T-helper 2 cell treated with Interferon-gamma antibody and Interleukin-4, amounts not matched to agents 100 ng/mL and 5 ng/mL, for 36 hours (primary cell): ENCODE results near the gene LATS2. TPM values are rescaled to one million over a fixed set of nuclear protein-coding genes. Genes with fewer than 3 reads are reported as not detected.
"Not testable (repeated sequence)": the region's sequence is repeated elsewhere in the genome, so short reads cannot be mapped to it uniquely, and the experiment has no call there.

ENCODE experiments used
- intact Hi-C: fragments of 100-400 bp; cut with micrococcal nuclease; formaldehyde crosslinking; loops from one replicate; pipeline ENCODE4 v1.15.1; 2023
- total RNA-seq: library from RNA; stranded (reverse); gene quantifications from 2 replicates; pipeline ENCODE4 v1.2.3, GENCODE V29; 2022

LATS2 gene
- total RNA-seq, 1 donor from 2014 or later: 2.2 TPM

DNA sequence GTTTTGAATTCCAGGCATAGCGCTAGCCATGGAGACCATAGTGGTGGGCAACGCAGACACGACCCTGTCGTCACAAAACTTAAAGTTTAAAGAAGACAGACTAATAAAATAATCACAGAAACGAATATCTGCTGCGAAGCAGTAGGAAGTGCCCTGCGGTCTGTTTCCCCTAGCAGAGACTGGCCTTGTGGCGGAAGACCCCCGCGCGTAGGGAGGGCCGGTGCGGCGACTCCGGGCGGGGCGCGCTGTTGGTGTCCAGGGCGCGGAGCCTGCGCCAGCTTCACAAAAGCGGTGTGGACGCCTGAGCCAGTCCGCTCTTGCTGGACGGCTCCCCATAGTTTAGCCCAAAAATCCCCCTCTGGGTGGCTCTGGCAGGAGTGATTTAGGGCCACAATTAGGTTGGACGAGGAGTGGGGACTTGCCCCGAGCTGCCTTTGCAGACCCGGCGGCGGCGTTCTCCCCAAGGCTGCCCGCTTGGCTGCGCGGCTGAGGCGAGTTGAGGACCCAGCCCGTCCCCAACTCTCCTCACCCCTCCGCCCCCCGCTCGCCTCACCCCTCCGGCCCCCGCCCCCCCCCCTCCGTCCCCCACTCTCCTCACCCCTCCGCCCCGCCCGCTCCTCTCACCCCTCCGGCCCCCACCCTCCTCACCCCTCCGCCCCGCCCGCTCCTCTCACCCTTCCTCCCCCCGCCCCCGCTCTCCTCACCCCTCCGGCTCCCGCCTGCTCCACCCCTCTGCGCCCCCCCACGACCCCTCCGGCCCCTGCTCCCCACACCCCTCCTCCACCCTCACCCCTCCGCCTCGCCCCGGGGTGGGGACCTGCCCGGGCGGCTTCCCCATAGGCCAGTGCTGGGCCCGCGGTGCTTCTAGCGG, 14.2 kb upstream of the LATS2 start:
- intact Hi-C loops: no loop called here

DNA sequence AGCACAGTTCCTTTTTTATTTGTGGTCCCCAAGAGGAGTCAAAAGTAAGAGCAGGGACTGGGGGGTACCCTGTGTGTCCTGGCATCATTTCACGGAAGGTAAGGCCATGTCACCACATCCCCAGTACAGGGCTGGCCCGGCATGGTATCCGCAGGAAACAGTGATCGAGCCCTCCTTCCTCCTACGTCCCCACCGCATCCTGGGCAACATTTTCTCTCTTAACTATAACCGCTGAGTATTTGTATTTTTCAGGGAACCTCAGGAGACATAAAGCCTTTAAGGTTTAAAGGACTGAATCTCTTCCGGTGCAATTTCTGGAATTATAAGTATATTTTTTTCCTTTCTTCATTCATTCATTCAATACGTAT, 13.6 kb upstream of the LATS2 start:
- intact Hi-C loops: no loop called here

DNA sequence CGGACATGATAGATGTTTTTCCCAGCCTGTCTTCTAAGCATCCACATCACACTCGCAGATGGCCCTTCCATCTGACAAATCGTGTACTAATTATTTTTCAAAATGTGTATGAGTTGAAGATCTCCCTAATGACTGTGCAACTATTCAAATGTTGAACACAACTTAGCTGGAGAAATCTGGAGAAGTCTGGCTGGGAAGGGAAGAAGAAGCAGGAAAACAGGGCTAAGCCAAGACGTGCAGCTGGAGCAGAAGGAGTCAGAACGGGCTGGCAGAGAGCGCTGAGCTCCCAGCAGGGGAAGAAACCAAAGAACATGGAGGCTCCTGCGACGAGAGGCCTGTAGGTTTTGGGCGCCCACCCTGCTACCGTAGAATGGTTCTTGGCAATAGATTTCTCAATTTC, 13.2 kb upstream of the LATS2 start:
- intact Hi-C loops: no loop called here

DNA sequence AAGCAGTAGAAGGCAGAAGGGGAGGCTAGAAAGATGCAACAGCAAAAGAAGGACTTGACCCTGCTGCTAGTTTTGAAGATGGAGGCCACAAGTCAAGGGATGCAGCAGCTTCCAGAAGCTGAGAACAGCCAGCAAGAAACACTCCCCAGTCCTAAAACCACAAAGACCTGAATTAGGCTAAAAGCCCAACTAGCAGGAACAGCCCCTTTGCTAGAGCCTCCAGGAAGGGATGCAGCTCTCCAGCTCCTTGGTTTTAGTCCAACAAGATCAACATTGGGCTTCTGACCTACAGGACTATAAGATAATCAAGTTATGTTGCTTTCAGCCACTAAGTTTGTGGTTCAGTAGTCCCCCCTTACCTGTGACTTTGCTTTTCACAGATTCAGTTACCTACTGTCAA, 10.5 kb upstream of the LATS2 start:
- intact Hi-C loops: no loop called here

DNA sequence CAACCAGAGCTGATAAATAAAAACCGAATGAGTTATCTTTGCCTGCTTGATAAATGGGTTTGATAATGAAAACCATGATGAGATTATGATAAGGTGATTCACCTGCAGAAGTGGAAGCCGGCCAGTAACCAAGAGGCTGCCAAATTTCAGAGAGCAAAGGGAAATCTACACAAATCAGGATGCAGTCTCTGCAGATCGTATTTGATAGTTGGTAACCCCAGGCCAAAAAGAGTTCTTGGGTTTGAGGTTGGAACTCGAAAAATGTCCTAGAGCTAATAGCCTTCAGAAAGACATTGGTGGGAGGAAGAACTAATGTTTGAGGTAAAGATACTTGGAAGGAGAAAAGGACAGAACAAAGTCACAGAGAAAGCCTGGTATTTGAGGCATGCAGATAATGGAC, 9.6 kb upstream of the LATS2 start:
- intact Hi-C loops: no loop called here

DNA sequence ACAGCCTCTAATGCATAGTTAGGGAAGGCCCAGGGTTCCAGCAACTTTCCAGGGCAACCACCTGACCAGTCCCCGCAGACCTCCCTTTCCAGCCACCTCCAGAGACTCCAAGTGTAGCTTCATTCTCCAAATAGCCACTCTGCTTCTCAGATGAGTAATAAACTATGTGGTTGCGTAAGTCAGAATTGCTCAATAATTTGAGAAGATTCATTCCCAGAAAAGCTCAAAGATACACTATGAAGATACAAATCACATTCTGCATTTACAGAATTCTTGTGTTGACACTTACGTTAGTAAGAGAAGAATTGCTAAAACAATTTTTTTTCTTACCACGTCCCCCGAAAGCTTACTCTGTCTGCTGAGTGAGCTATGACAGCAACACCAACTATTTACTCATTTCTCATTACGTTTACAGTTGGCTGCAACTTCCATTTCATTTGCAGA, 8.2 kb upstream of the LATS2 start:
- intact Hi-C loops: no loop called here

DNA sequence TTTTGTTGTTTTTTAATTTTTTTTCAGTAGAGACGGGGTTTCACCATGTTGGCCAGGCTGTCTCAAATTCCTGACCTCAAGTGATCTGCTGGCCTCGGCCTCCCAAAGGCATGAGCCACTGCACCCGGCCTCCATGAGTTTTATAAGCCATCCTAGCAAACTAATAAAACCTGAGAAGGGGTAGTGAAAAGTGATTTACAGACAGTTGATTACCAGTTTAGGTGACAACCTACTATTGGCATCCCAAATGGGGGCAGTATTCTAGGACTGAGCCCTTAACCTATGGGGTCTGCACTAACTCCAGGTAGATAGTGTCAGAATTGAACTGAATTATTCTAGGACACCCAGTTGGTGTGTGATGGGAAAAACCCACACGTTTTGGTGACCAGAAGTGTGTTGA, 6.5 kb upstream of the LATS2 start:
- intact Hi-C loops: no loop called here

DNA sequence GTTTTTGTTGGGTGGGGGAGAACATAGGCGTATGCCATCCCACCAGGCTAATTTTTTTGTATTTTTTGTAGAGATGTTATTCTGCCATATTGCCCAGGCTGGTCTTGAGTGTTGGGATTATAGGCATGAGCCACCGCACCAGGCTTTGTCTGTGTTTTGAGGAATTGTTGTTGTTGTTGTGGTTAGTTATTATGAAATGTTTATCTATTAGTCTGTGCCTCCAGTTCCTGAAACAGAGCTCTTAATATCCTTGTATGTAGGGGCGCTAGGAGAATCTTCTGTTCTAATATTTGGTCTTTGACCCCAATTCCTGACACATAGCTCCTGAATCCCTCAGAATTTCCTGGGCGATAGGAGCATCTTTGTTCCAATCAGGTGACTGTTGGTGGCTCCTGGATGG, 5.6 kb upstream of the LATS2 start:
- intact Hi-C loops: no loop called here

DNA sequence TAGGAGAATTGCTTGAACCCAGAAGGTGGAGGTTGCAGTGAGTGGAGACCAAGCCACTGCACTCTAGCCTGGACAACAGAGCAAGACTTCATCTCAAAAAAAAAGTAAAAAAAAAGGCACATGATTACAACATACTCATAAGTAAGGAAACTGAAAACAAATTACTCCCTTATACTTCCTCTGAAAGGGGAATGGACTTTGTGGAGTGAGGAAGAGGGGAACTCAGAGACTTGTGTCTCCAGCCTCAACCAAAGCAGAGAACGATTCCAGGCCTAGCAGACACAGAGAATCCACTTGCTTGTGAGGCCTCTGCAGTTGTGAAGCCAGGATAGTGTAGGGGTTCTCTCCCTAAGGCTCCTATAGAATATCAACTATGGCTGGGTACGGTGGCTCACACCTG, 4.3 kb upstream of the LATS2 start:
- intact Hi-C loops: no loop called here

DNA sequence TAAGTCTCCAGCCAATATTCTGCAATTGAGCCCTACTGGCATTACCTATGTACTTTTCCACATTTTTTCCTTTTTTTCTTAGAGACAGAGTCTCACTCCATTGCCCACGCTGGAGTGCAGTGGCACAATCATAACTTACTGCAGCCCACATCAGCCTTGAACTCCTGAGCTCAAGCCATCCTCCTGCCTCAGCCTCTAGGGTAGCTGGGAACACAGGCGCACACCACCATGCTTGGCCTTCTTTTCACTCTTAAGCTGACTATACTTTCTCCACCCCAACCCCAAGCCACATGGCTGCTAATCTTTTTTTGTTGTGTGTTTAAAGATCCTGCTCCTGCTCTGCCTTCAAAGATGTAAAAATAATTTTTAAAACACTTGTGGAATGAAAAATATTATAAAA, 1.6 kb upstream of the LATS2 start:
- intact Hi-C loops: loop anchor here (5.0 kb wide), 1 partner anchor 121 kb away; no protein-coding TSS in a partner anchor

DNA sequence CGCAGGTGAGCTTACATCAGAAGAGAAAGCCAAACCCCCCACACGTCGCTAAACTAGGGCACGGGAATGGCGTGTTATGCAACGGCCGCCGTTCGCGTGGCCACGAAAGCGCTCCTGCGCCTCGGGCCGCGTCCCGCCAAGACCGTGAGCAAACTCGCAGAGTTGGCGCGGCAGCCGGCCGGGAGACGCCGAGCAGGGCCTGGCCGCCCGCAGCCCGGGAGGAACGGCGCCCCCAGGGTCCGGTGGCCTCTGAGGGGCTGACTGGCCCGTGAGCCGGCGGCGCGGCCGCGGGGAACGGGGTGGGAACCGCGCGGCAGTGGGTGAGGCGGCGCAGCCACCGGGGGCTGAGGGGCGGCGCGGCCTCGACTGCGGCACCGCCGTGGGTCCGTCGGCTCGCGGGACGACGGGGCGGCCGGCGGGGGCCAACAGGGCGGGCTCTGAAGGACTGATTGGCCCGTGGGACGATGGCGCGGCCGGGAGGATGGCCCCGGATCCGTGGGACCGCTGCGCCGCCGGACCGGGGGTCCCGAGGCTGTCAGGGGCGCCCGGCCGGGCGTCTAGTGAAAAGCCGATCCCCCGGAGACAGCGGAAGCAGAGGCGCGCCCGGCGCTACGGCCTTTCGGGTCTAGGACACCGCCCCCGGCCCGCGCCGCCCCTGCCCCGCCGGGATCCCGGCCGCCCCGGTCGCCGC, 903 bp downstream of the LATS2 start:
- intact Hi-C loops: loop anchor here (5.0 kb wide), 1 partner anchor 118 kb away; no protein-coding TSS in a partner anchor

DNA sequence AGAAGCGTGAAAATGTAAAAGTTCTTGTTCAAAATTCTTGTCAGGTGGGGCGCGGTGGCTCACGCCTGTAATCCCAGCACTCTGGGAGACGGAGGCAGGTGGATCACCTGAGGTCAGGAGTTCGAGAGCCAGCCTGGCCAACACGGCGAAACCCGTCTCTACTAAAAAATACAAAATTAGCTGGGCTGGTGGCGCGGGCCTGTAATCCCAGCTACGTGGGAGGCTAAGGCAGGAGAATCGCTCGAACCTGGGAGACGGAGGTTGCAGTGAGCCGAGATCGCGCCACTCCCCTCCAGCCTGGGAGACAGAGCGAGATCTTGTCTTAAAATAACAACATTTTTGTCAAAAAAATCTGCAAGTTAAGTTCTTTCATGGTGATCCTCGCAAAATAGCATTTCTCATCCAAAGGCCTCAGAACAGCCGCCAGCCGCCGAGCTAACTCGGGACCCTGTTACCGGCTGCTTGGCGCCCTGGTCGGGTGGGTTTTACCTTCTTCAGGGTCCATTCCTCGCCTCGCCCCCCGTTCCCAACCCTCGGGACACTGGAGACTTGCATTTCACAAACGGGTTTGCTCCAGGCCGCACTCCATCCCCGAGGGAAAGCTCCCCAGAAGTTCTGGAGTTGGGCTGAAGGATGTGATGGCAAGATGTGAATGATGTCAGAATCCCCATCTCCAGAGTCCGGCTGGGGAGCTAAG, 1.6 kb downstream of the LATS2 start:
- intact Hi-C loops: loop anchor here (5.0 kb wide), 1 partner anchor 117 kb away; no protein-coding TSS in a partner anchor

DNA sequence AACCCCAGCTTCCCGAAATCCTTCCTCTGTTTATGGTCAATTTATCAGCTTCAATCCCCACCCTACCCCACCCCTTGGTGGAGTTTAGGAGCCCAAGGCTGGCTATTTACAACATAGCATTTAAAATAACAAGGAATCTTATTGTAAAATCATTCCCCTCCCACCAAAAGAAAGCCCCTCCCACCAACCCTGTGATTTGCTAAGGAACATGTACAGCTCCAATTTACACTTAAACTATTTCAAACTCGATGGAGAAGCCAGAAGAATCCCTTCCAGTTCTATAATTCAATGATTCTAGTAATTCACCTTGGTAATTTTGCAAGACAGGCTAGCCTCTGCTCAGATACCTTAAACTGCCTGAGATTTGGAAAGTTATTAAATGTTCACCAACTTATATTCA, 3.0 kb downstream of the LATS2 start:
- intact Hi-C loops: no loop called here

DNA sequence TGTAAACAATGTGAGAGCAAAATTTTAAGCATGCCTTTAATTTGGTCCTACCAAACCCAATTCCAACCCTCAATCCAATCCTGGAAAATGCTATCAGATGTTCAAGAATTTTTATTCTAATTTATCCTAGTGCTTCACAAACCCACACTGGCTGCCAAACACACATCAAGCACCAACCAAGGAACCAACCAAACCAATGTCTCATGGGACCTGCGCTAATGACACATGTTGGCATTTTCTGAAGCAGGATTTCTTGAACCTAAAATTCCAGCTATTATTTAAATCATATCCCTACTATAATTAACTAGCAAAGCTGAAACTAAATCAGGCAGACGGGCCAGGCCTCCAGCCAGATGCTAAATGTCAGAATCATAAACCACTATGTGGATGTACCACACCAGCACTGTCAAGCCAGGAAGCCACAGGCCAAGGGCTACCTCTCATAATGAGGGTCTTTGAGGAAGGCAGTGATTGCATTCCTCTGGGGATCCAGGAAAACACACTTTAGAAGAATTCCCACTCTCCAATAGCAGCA, 5.8 kb downstream of the LATS2 start:
- intact Hi-C loops: no loop called here

DNA sequence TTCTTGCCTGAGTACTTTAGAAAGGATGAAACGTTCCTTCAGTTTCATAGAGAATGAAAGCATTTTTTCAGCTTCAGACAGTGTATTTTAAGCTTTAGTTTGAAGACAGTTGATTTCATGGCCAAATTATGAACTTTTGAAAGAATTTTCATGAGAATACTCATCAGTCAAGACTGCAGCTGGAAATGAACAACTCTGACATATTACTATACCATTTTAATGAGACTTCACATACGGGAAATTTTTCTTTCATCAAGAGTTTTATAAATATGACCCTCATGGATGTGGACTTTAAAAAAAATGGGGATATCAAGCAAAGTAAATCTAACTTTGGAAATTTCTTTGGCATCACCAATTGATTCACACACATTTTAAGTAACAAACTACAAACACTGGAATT, 6.4 kb downstream of the LATS2 start:
- intact Hi-C loops: no loop called here

DNA sequence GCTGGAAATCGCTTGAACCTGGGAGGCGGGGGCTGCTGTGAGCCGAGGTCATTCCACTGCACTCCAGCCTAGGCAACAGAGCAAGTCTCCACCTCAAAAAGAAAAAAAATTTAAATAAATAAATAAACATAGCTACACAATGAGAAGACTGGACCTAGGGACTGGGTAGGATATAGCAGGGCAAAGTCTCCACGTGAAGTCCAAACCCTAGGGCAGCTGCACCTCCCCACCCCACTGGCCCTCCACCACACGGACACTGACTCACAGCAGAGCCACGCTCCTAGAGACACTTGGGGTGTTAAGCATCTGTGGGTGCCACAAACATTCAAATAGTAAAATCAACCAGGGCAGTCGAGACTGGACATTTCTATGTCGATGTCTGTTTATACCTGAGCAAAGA, 7.1 kb downstream of the LATS2 start:
- intact Hi-C loops: no loop called here

DNA sequence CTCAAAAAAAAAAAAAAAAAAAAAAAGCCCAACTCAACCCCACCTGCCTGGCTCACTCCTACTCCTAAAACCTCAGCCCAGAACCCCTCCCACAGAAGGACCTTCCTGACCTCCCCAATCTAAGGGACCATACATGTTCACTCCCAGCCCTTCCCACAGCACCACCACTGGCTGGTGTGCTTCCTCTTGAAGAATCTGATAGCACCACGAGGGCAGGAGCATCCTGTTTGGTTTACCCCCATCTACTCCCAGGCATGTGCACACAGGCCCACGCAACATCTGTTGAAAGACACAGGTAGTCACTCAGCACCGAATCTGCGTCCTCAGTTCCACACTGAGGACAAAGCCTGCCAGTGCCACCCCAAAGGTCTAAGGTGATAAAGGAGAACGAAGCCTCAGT, 8.2 kb downstream of the LATS2 start:
- intact Hi-C loops: no loop called here

DNA sequence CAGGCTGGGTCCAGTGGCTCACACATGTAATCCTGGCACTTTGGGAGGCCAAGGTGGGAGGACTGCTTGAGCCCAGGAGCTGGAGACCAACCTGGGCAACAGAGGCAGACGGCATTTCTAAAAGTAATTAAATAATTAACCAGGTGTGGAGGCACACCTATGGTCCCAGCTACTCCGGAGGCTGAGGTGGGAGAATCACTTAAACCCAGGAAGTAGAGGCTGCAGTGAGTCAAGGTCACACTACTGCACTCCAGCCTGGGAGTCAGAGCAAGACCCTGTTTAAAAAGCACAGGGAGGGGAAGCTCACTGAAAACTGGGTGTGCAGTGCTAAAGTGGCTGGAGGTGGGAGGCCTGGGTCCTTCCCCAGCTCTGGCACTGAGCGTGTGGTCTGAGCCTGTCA, 9.7 kb downstream of the LATS2 start:
- intact Hi-C loops: no loop called here

DNA sequence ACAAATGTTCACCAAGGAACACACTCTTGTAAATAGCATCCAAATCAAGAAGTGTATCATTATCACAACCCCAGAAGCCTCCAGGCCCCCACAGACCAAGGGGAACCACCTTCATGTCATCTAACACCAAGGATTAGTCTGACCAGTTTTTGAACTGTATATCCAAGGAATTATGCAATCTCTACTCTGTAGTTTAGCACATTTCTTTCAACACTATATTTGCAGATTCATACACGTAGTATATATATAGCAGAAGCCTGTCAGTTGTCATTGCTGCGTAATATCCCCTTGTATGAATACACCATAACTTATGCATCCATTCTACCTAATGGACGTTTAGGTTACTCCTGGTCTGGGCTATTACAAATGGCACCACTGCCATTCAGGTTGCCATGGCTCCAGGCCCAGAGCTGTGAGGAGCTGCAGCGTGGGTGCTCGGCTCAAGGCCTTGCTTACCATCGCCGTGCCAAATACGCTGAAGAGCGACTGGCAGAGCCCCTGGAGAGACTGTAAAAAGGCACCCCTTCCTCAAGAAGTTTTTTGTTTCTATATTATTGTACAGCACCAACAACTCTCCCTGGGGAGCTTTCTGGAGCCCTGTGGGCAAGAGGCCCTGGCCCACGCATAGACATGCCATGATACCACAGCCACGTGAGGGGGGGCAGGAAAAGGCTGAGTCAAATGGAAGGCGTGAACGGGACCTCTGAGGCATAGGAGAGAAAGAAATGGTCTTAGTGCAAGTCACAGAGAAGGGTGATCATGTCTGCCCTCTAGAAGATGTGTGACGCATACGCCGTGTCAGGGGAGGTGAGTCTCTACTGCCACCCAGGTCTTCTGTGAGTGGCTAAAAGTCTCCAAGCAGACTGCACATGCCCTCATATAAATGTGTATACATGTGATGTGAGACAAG, 10.8 kb downstream of the LATS2 start:
- intact Hi-C loops: no loop called here

DNA sequence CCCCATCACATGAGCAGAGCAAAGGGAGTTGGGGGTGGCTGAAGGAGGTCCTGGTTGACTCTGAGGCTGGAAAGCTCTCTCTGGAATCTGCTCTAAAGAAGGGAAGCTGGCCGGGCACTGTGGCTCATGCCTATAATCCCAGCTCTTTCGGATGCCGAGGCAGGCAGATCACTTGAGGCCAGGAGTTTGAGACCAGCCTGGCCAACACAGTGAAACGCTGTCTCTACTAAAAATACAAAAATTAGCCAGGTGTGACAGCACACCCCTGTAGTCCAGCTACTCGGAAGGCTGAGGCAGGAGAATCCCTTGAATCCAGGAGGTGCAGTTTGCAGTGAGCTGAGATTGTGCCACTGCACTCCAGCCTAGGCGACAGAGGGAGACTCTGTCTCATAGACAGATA, 11.7 kb downstream of the LATS2 start:
- intact Hi-C loops: not testable (repeated sequence)
